Gastrocnemius medialis (tissue), 4 donors: Measurements from ENCODE around the gene NOS1AP.

ENCODE experiments used
- CTCF ChIP-seq, 5 experiments: fragments of 450-650 bp in 3 of 5; fragments of 200-600 bp in 2 of 5; sonication (generic) in 2 of 5; IDR thresholded peaks in 4 of 5; conservative IDR thresholded peaks in 1 of 5; 1 replicate in 4 of 5; 2 replicates in 1 of 5; pipeline ENCODE4 v1.5.1; 2016 to 2019; ENCODE audit warnings: antibody characterized with exemption in 5 of 5, mild to moderate bottlenecking in 3 of 5, moderate library complexity in 3 of 5
- POLR2A ChIP-seq, 2 donors: fragments of 450-650 bp; IDR thresholded peaks; one replicate each; pipeline ENCODE4 v1.6.1; 2017; ENCODE audit warnings: antibody characterized with exemption in 2 of 2, mild to moderate bottlenecking in 2 of 2, moderate library complexity in 2 of 2

GRCh38 chr1:162297208-162297607 lies 227.7 kb downstream of the NOS1AP start:
- TF ChIP-seq CTCF (IDR thresholded peaks at IDR 0.05 in 4 of 5, conservative IDR thresholded peaks at IDR 0.05 in 1 of 5) = no peak
- no peak for TF ChIP-seq POLR2A (IDR thresholded peaks at IDR 0.05)
